OCI-LY3 (cell line): Measurements from ENCODE around the gene GRIK1.

ENCODE experiments used
- H2AFZ ChIP-seq: fragments of 200-600, 300-600 bp; shearing (Covaris generic); 2 replicates; pipeline ENCODE4 v1.6.0; 2014; ENCODE audit warnings: antibody characterized with exemption, low read depth, low read length
- H3K27ac ChIP-seq: fragments of 200-600, 300-600 bp; sonication (generic); 2 replicates; pipeline ENCODE4 v1.5.1; 2014; ENCODE audit warnings: mild to moderate bottlenecking, low read length, moderate library complexity, mixed read lengths
- H3K27me3 ChIP-seq: fragments of 200-600, 300-600 bp; sonication (generic); 2 replicates; pipeline ENCODE4 v1.6.1; 2014; ENCODE audit warnings: low read depth, low read length, mixed read lengths
- H3K36me3 ChIP-seq: fragments of 200-600, 300-600 bp; sonication (generic); replicated peaks from 2 replicates; pipeline ENCODE3; 2014; ENCODE audit warnings: low read depth, low read length, mixed read lengths
- H3K4me1 ChIP-seq: fragments of 300-600, 200-600 bp; sonication (generic); 2 replicates; pipeline ENCODE4 v1.6.1; 2014; ENCODE audit warnings: low read length, mixed read lengths
- H3K4me2 ChIP-seq: fragments of 200-600, 300-600 bp; sonication (generic); 2 replicates; pipeline ENCODE4 v1.6.1; 2014; ENCODE audit warnings: low read length, mixed read lengths
- H3K4me3 ChIP-seq: fragments of 300-600, 200-600 bp; sonication (generic); 2 replicates; pipeline ENCODE4 v1.5.1; 2014; ENCODE audit warnings: antibody characterized with exemption, mild to moderate bottlenecking, low read length, moderate library complexity
- H3K79me2 ChIP-seq: fragments of 300-600, 200-600 bp; shearing (Covaris generic); 2 replicates; pipeline ENCODE4 v1.6.1; 2014; ENCODE audit warnings: mild to moderate bottlenecking, low read length, mixed read lengths
- H3K9ac ChIP-seq: fragments of 300-600, 200-600 bp; shearing (Covaris generic); 2 replicates; pipeline ENCODE4 v1.6.0; 2014; ENCODE audit warnings: mild to moderate bottlenecking, low read length, moderate library complexity
- H3K9me3 ChIP-seq: fragments of 200-600, 300-600 bp; shearing (Covaris generic); 2 replicates; pipeline ENCODE4 v1.6.1; 2014; ENCODE audit warnings: low read length, mixed read lengths; ENCODE audit not compliant: insufficient read depth
- H4K20me1 ChIP-seq: fragments of 200-600, 300-600 bp; sonication (generic); 2 replicates; pipeline ENCODE4 v1.6.1; 2016; ENCODE audit warnings: low read length, mixed read lengths; ENCODE audit not compliant: insufficient read depth
- EZH2phosphoT487 ChIP-seq: fragments of 200-600 bp; shearing (Covaris generic); IDR thresholded peaks from 2 replicates; pipeline ENCODE4 v1.6.1; 2018; ENCODE audit warnings: antibody characterized with exemption, mixed run types, low read depth
- TF ChIP-seq, protein P1 (sequence below): fragments of 200-600, 300-600 bp; sonication (generic); IDR thresholded peaks from 2 replicates; pipeline ENCODE4 v1.5.1; 2014; ENCODE audit warnings: antibody characterized with exemption, low read length, low read depth

The GRIK1 gene

GRCh38 chr21:29664615-29665014 is 275.2 kb downstream of the GRIK1 start:
- no peak for TF ChIP-seq EZH2phosphoT487
- TF ChIP-seq, protein P1, sequence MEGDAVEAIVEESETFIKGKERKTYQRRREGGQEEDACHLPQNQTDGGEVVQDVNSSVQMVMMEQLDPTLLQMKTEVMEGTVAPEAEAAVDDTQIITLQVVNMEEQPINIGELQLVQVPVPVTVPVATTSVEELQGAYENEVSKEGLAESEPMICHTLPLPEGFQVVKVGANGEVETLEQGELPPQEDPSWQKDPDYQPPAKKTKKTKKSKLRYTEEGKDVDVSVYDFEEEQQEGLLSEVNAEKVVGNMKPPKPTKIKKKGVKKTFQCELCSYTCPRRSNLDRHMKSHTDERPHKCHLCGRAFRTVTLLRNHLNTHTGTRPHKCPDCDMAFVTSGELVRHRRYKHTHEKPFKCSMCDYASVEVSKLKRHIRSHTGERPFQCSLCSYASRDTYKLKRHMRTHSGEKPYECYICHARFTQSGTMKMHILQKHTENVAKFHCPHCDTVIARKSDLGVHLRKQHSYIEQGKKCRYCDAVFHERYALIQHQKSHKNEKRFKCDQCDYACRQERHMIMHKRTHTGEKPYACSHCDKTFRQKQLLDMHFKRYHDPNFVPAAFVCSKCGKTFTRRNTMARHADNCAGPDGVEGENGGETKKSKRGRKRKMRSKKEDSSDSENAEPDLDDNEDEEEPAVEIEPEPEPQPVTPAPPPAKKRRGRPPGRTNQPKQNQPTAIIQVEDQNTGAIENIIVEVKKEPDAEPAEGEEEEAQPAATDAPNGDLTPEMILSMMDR: no peak
- H3K9me3 ChIP-seq: no peaks in the 10 kb centered on the region
- peaks cover 15% of the 10 kb centered on the region for H3K4me1 ChIP-seq
- no peaks in the 10 kb centered on the region for H3K36me3 ChIP-seq
- no peaks in the 10 kb centered on the region for H3K27me3 ChIP-seq
- no peaks in the 10 kb centered on the region for H3K79me2 ChIP-seq
- H2AFZ ChIP-seq: no peak overlapping the region
- no peak overlapping the region for H3K4me2 ChIP-seq
- H3K4me3 ChIP-seq: no peak overlapping the region
- no peak overlapping the region for H3K27ac ChIP-seq
- H4K20me1 ChIP-seq: no peaks in the 10 kb centered on the region
- H3K9ac ChIP-seq: no peak overlapping the region

GRCh38 chr21:29661672-29662442 is 277.9 kb downstream of the GRIK1 start:
- Histone ChIP-seq H3K4me1 (no peaks in the 10 kb centered on the region), H3K4me2 (no peak overlapping the region), H3K27me3 (no peaks in the 10 kb centered on the region), H3K36me3 (no peaks in the 10 kb centered on the region), H3K27ac (no peak overlapping the region), H3K9me3 (no peaks in the 10 kb centered on the region), H4K20me1 (no peaks in the 10 kb centered on the region), H3K9ac (no peak overlapping the region), H2AFZ (no peak overlapping the region), H3K4me3 (no peak overlapping the region), H3K79me2 (no peaks in the 10 kb centered on the region)
- TF ChIP-seq, protein P1: no peak
- TF ChIP-seq EZH2phosphoT487: no peak

- Histone ChIP-seq H3K4me2 (no peak overlapping the region), H3K27ac (no peak overlapping the region), H3K36me3 (no peaks in the 10 kb centered on the region), H2AFZ (no peak overlapping the region), H3K9ac (no peak overlapping the region), H4K20me1 (no peaks in the 10 kb centered on the region), H3K27me3 (no peaks in the 10 kb centered on the region), H3K9me3 (no peaks in the 10 kb centered on the region), H3K4me3 (no peak overlapping the region), H3K4me1 (no peaks in the 10 kb centered on the region), H3K79me2 (no peaks in the 10 kb centered on the region)
- TF ChIP-seq, protein P1: no peak
- TF ChIP-seq EZH2phosphoT487: no peak
Observed at GRCh38 chr21:29660047-29660720, 279.6 kb downstream of the GRIK1 start.

GRCh38 chr21:29658934-29659203 is 280.9 kb downstream of the GRIK1 start:
- H3K27me3 ChIP-seq: no peaks in the 10 kb centered on the region
- no peaks in the 10 kb centered on the region for H3K36me3 ChIP-seq
- no peak overlapping the region for H3K9ac ChIP-seq
- no peaks in the 10 kb centered on the region for H3K4me1 ChIP-seq
- no peaks in the 10 kb centered on the region for H3K9me3 ChIP-seq
- no peaks in the 10 kb centered on the region for H4K20me1 ChIP-seq
- H2AFZ ChIP-seq: no peak overlapping the region
- TF ChIP-seq, protein P1: no peak
- TF ChIP-seq EZH2phosphoT487: no peak
- no peak overlapping the region for H3K27ac ChIP-seq
- no peak overlapping the region for H3K4me2 ChIP-seq
- no peak overlapping the region for H3K4me3 ChIP-seq
- H3K79me2 ChIP-seq: no peaks in the 10 kb centered on the region
